Panc1 (cell line): Measurements from ENCODE around the gene ZBTB20.

Source experiments
- CTCF ChIP-seq: fragments of 450-650 bp; IDR thresholded peaks from 2 replicates; pipeline ENCODE4 v1.5.1; 2017; ENCODE audit warnings: mild to moderate bottlenecking
- POLR2AphosphoS5 ChIP-seq: IDR thresholded peaks from 2 replicates; pipeline ENCODE4 v1.6.1; 2012; ENCODE audit warnings: mild to moderate bottlenecking, low read depth, low read length, moderate library complexity

GRCh38 chr3:114375608-114376421 lies 771.3 kb downstream of the ZBTB20 start:
- no peak for TF ChIP-seq CTCF
- TF ChIP-seq POLR2AphosphoS5 = no peak
